Measurements from ENCODE around the gene SLCO2B1. TPM values are rescaled to one million over a fixed set of nuclear protein-coding genes. Genes with fewer than 3 reads are reported as not detected.
A peak's percentile ranks its signal among the peaks of the same experiment; 100 is the strongest.

The SLCO2B1 gene
- total RNA-seq, 4 donors from 2014 or later = 1.9 to 17.6 (median 5.0) TPM

GRCh38 chr11:75140269-75141138 is 10.4 kb upstream of the SLCO2B1 start:
- Histone ChIP-seq H3K27ac (no peak overlapping the region), H3K36me3 (no peaks in the 10 kb centered on the region), H3K27me3 (no peaks in the 10 kb centered on the region), H3K4me3 (no peak overlapping the region), H3K4me1 (peaks cover 0 to 7% of the 10 kb centered on the region in 2 donors), H3K9me3 (no peaks in the 10 kb centered on the region)
- peak; percentile 54 to 92 (median 84) for TF ChIP-seq CTCF (IDR thresholded peaks at IDR 0.05 in 4 of 5, conservative IDR thresholded peaks at IDR 0.05 in 1 of 5)
- no peak for TF ChIP-seq POLR2A (IDR thresholded peaks at IDR 0.05)
- peak in 1 of 2 donors; percentile 62 for ATAC-seq
- in situ Hi-C loops (cut with MboI; ENCODE audit: low sequenced_read_pairs in 4 of 4) (loop anchor here in 1 of 4 donors (5.0 kb wide), 1 partner anchor 107 kb away; no protein-coding TSS in a partner anchor), intact Hi-C loops (cut with DNase I; ENCODE audit: low total_unique reads) (loop anchor here (1.0 kb wide), 2 partner anchors 65 to 108 kb away; no protein-coding TSS in a partner anchor)
- no peak for DNase-seq

- in situ Hi-C loops (cut with MboI; ENCODE audit: low sequenced_read_pairs in 4 of 4) (loop anchor here in 1 of 4 donors (5.0 kb wide), 1 partner anchor 106 kb away; no protein-coding TSS in a partner anchor), intact Hi-C loops (cut with DNase I; ENCODE audit: low total_unique reads) (no loop called here)
- peaks cover 0 to 7% of the 10 kb centered on the region in 2 donors for H3K4me1 ChIP-seq
- no peaks in the 10 kb centered on the region for H3K27me3 ChIP-seq
- no peaks in the 10 kb centered on the region for H3K9me3 ChIP-seq
- no peaks in the 10 kb centered on the region for H3K36me3 ChIP-seq
- no peak for DNase-seq
- no peak overlapping the region for H3K4me3 ChIP-seq
- no peak for ATAC-seq
- no peak overlapping the region for H3K27ac ChIP-seq
- TF ChIP-seq CTCF (IDR thresholded peaks at IDR 0.05 in 4 of 5, conservative IDR thresholded peaks at IDR 0.05 in 1 of 5) (no peak), POLR2A (IDR thresholded peaks at IDR 0.05) (no peak)
Observed at GRCh38 chr11:75141166-75141565, 9.7 kb upstream of the SLCO2B1 start.

- no peak overlapping the region for H3K27ac ChIP-seq
- intact Hi-C loops (cut with DNase I; ENCODE audit: low total_unique reads) = no loop called here
- in situ Hi-C loops (cut with MboI; ENCODE audit: low sequenced_read_pairs in 4 of 4) = loop anchor here in 1 of 4 donors (5.0 kb wide), 1 partner anchor 104 kb away; no protein-coding TSS in a partner anchor
Observed at GRCh38 chr11:75142714-75143419, 8.0 kb upstream of the SLCO2B1 start.

GRCh38 chr11:75143420-75143731 is 7.5 kb upstream of the SLCO2B1 start:
- no peaks in the 10 kb centered on the region for H3K9me3 ChIP-seq
- DNase-seq = no peak
- H3K4me3 ChIP-seq = no peak overlapping the region
- ATAC-seq = no peak
- no peak overlapping the region for H3K27ac ChIP-seq
- in situ Hi-C loops (cut with MboI; ENCODE audit: low sequenced_read_pairs in 4 of 4) (loop anchor here in 1 of 4 donors (5.0 kb wide), 1 partner anchor 104 kb away; no protein-coding TSS in a partner anchor), intact Hi-C loops (cut with DNase I; ENCODE audit: low total_unique reads) (no loop called here)
- H3K4me1 ChIP-seq = peaks cover 0 to 7% of the 10 kb centered on the region in 2 donors
- no peaks in the 10 kb centered on the region for H3K36me3 ChIP-seq
- no peak for TF ChIP-seq CTCF (IDR thresholded peaks at IDR 0.05 in 4 of 5, conservative IDR thresholded peaks at IDR 0.05 in 1 of 5)
- no peak for TF ChIP-seq POLR2A (IDR thresholded peaks at IDR 0.05)
- H3K27me3 ChIP-seq = no peaks in the 10 kb centered on the region

More at GRCh38 chr11:75142714-75143419, 8.0 kb upstream of the SLCO2B1 start:
- Histone ChIP-seq H3K4me3 (no peak overlapping the region), H3K4me1 (peaks cover 0 to 7% of the 10 kb centered on the region in 2 donors), H3K36me3 (no peaks in the 10 kb centered on the region), H3K27me3 (no peaks in the 10 kb centered on the region), H3K9me3 (no peaks in the 10 kb centered on the region)
- ATAC-seq (peak; percentile 53 to 66), DNase-seq (peak; percentile 50 to 58)
- TF ChIP-seq POLR2A (IDR thresholded peaks at IDR 0.05) (no peak), CTCF (IDR thresholded peaks at IDR 0.05 in 4 of 5, conservative IDR thresholded peaks at IDR 0.05 in 1 of 5) (no peak)

All from gastrocnemius medialis (tissue), 4 donors.